HG02588 (cell line): ENCODE measurements around the gene MMP21.
A peak's percentile ranks its signal among the peaks of the same experiment; 100 is the strongest.

ENCODE experiments used
- ATAC-seq: cut with Tn5 transposase; IDR thresholded peaks from one replicate; pipeline ENCODE4 v1.9.1; 2021; ENCODE audit warnings: mild to moderate bottlenecking, moderate library complexity; ENCODE audit not compliant: unreplicated experiment

The MMP21 gene

GRCh38 chr10:125765835-125766234, 9.8 kb downstream of the MMP21 start:
- ATAC-seq, result no peak

- no peak for ATAC-seq
Observed at GRCh38 chr10:125762692-125763648, 12.7 kb downstream of the MMP21 start.

- no peak for ATAC-seq
Observed at GRCh38 chr10:125761961-125762360, 13.7 kb downstream of the MMP21 start.

- no peak for ATAC-seq
Observed at GRCh38 chr10:125757742-125758141, 17.9 kb downstream of the MMP21 start.

GRCh38 chr10:125756853-125757487, 18.7 kb downstream of the MMP21 start:
- no peak for ATAC-seq

- ATAC-seq, result no peak
Observed at GRCh38 chr10:125756196-125756595, 19.4 kb downstream of the MMP21 start.

- no peak for ATAC-seq
Observed at GRCh38 chr10:125747417-125747816, 28.2 kb downstream of the MMP21 start.

GRCh38 chr10:125744909-125745308, 30.7 kb downstream of the MMP21 start:
- ATAC-seq, result no peak

- no peak for ATAC-seq
Observed at GRCh38 chr10:125742465-125742864, 33.2 kb downstream of the MMP21 start.

- ATAC-seq, result no peak
Observed at GRCh38 chr10:125739994-125740679, 35.5 kb downstream of the MMP21 start.

- no peak for ATAC-seq
Observed at GRCh38 chr10:125738206-125738605, 37.4 kb downstream of the MMP21 start.

- no peak for ATAC-seq
Observed at GRCh38 chr10:125734823-125735222, 40.8 kb downstream of the MMP21 start.

GRCh38 chr10:125734148-125734547, 41.5 kb downstream of the MMP21 start:
- ATAC-seq, result no peak

- ATAC-seq, result no peak
Observed at GRCh38 chr10:125727436-125727835, 48.2 kb downstream of the MMP21 start.

GRCh38 chr10:125726914-125727313, 48.7 kb downstream of the MMP21 start:
- ATAC-seq, result no peak

GRCh38 chr10:125722811-125723210, 52.8 kb downstream of the MMP21 start:
- no peak for ATAC-seq

- ATAC-seq, result peak; percentile 44
Observed at GRCh38 chr10:125721035-125721434, 54.6 kb downstream of the MMP21 start.

- no peak for ATAC-seq
Observed at GRCh38 chr10:125720002-125720382, 55.6 kb downstream of the MMP21 start.

GRCh38 chr10:125719173-125720001, 56.2 kb downstream of the MMP21 start, which contains the start of gene EDRF1:
TSS of gene EDRF1 (plus strand) at chr10:125719709. CDS start at chr10:125719808, 99 bp downstream.
- ATAC-seq, result peak; percentile 92
